ENCODE data around the gene TNFRSF13B. TPM values are rescaled to one million over a fixed set of nuclear protein-coding genes. Genes with fewer than 3 reads are reported as not detected.

TNFRSF13B gene
- total RNA-seq, 1 experiment from 2014 or later = not detected

- intact Hi-C loops (cut with micrococcal nuclease; ENCODE audit: unreplicated experiment) (no loop called here), in situ Hi-C loops (cut with HindIII; ENCODE audit: low pct_unique_long_range_greater_than_20kb, low sequenced_read_pairs) (no loop called here)
- TF ChIP-seq CTCF (IDR thresholded peaks at IDR 0.05) (no peak), REST (IDR thresholded peaks at IDR 0.05; ENCODE audit: insufficient read depth in 1 of 2, low read depth in 2 of 2, low read length in 1 of 2) (no peak), TCF7L2 (IDR thresholded peaks at IDR 0.05; ENCODE audit: low read depth, low read length) (no peak), POLR2AphosphoS5 (IDR thresholded peaks at IDR 0.05; ENCODE audit: low read depth, low read length) (no peak), SIN3A (IDR thresholded peaks at IDR 0.05; ENCODE audit: borderline replicate concordance, insufficient read depth, low read depth, low read length) (no peak)
- POLR2A ChIA-PET = no interaction called here
- Histone ChIP-seq H3K4me3 (ENCODE audit: low read depth in 2 of 2, low read length in 2 of 2) (no peak overlapping the region), H3K9me3 (ENCODE audit: control insufficient read depth, insufficient read depth, low read depth, low read length) (no peaks in the 10 kb centered on the region), H3K36me3 (ENCODE audit: control insufficient read depth, insufficient read depth, low read length) (no peaks in the 10 kb centered on the region), H3K27me3 (ENCODE audit: control insufficient read depth, insufficient read depth, low read length) (no peaks in the 10 kb centered on the region), H3K4me1 (ENCODE audit: control insufficient read depth, insufficient read depth, low read length) (no peaks in the 10 kb centered on the region), H3K27ac (ENCODE audit: low read length) (no peak overlapping the region)
- BruUV-seq (replicated peaks) = no TSS peak
- CTCF ChIA-PET = no interaction called here
- DNase-seq (ENCODE audit: low read depth, low spot score) (no peak), ATAC-seq (no peak)
Observed at GRCh38 chr17:16934836-16935235, 37.1 kb downstream of the TNFRSF13B start.

- no peak for DNase-seq (ENCODE audit: low read depth, low spot score)
Observed at GRCh38 chr17:16934133-16934795, 37.7 kb downstream of the TNFRSF13B start.

More at GRCh38 chr17:16934133-16934795, 37.7 kb downstream of the TNFRSF13B start:
- no peaks in the 10 kb centered on the region for H3K9me3 ChIP-seq (ENCODE audit: control insufficient read depth, insufficient read depth, low read depth, low read length)
- intact Hi-C loops (cut with micrococcal nuclease; ENCODE audit: unreplicated experiment) (no loop called here), in situ Hi-C loops (cut with HindIII; ENCODE audit: low pct_unique_long_range_greater_than_20kb, low sequenced_read_pairs) (no loop called here)
- BruUV-seq (replicated peaks) = no TSS peak
- H3K4me3 ChIP-seq (ENCODE audit: low read depth in 2 of 2, low read length in 2 of 2) = no peak overlapping the region
- no peaks in the 10 kb centered on the region for H3K4me1 ChIP-seq (ENCODE audit: control insufficient read depth, insufficient read depth, low read length)
- no peaks in the 10 kb centered on the region for H3K36me3 ChIP-seq (ENCODE audit: control insufficient read depth, insufficient read depth, low read length)
- H3K27me3 ChIP-seq (ENCODE audit: control insufficient read depth, insufficient read depth, low read length) = no peaks in the 10 kb centered on the region
- ATAC-seq = no peak
- CTCF ChIA-PET = no interaction called here
- TF ChIP-seq TCF7L2 (IDR thresholded peaks at IDR 0.05; ENCODE audit: low read depth, low read length) = no peak
- TF ChIP-seq POLR2AphosphoS5 (IDR thresholded peaks at IDR 0.05; ENCODE audit: low read depth, low read length) = no peak
- no peak for TF ChIP-seq CTCF (IDR thresholded peaks at IDR 0.05)
- TF ChIP-seq SIN3A (IDR thresholded peaks at IDR 0.05; ENCODE audit: borderline replicate concordance, insufficient read depth, low read depth, low read length) = no peak
- TF ChIP-seq REST (IDR thresholded peaks at IDR 0.05; ENCODE audit: insufficient read depth in 1 of 2, low read depth in 2 of 2, low read length in 1 of 2) = no peak
- POLR2A ChIA-PET = no interaction called here
- no peak overlapping the region for H3K27ac ChIP-seq (ENCODE audit: low read length)
